LNCaP clone FGC (cell line): ENCODE data around the gene MOXD1.

ENCODE experiments used
- DNase-seq: peaks from one replicate; pipeline ENCODE4 v3.0.0-alpha.2; 2011; ENCODE audit warnings: low read depth
- H3K4me3 ChIP-seq: 2 replicates; pipeline ENCODE4 v1.5.1; 2011; ENCODE audit warnings: mild to moderate bottlenecking, low read depth, low read length, control low read depth
- CTCF ChIP-seq: IDR thresholded peaks from 2 replicates; pipeline ENCODE4 v1.5.1; 2012; ENCODE audit warnings: mild to moderate bottlenecking; ENCODE audit not compliant: control insufficient read depth, insufficient read depth; ENCODE audit errors: extremely low read depth

MOXD1 gene

DNA sequence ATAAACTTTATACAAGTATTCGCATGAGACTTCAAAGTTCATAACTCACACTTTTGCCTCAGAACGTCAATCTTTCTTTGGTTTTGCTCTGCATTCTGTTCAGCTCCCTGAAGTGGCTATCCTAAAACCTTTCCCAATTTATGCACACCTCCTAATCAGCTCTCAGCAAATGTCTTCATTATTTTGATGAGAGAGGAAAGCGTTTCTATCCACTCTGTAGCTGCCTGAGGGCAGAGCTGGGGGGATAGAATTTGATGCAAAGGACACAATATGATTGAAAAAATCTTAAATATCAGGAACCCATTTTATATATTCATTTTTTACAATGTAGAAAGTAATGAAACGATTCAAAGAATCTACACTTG lies 66.8 kb downstream of the MOXD1 start:
- DNase-seq, result no peak
- TF ChIP-seq CTCF, result no peak
- H3K4me3 ChIP-seq, result no peak overlapping the region

- no peak overlapping the region for H3K4me3 ChIP-seq
- TF ChIP-seq CTCF, result no peak
- DNase-seq, result no peak
These were observed 67.4 kb downstream of the MOXD1 start for GRCh38 chr6:132333639-132334520.

- no peak for DNase-seq
- H3K4me3 ChIP-seq, result no peak overlapping the region
- no peak for TF ChIP-seq CTCF
These were observed 70.5 kb downstream of the MOXD1 start for GRCh38 chr6:132330759-132331158.

GRCh38 chr6:132322398-132322797 lies 78.9 kb downstream of the MOXD1 start:
- no peak for DNase-seq
- TF ChIP-seq CTCF, result no peak
- no peak overlapping the region for H3K4me3 ChIP-seq

- DNase-seq, result no peak
- no peak for TF ChIP-seq CTCF
- H3K4me3 ChIP-seq, result no peak overlapping the region
These were observed 81.3 kb downstream of the MOXD1 start for GRCh38 chr6:132320007-132320406.

DNA sequence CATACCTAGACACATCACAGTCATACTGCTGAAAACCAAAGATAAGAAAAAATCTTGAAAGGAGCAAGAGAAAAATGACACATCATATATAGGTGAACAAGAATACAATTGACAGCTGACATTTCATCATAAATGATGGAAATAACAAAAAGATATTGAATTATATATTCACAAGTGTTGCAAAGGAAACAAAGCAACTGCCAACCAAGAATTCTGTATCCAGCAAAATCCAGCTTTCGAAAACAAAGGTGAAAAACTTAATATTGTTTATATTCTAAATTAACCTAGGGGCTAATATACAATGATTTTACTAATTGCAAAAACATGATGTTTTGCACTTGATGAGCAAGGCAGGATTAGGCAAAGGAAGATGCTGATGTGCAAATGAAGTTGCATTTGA lies 84.3 kb downstream of the MOXD1 start:
- DNase-seq, result no peak
- no peak for TF ChIP-seq CTCF
- no peak overlapping the region for H3K4me3 ChIP-seq

GRCh38 chr6:132314432-132314831 lies 86.8 kb downstream of the MOXD1 start:
- H3K4me3 ChIP-seq, result no peak overlapping the region
- no peak for TF ChIP-seq CTCF
- DNase-seq, result no peak
